Sigmoid colon (tissue), 4 donors: Measurements from ENCODE around the gene DCAF5.

Experiments used
- POLR2AphosphoS5 ChIP-seq, 4 donors: sonication (generic); formaldehyde crosslinking; IDR thresholded peaks; one replicate each; pipeline ENCODE4 v1.6.1; 2017; ENCODE audit warnings: antibody characterized with exemption in 4 of 4
- TF ChIP-seq, protein P1 (sequence below), 4 experiments: fragments of 450-650 bp in 3 of 4; fragments of 200-600 bp in 1 of 4; IDR thresholded peaks; one replicate each; pipeline ENCODE4 v1.5.1; 2016 to 2019; ENCODE audit warnings: antibody characterized with exemption in 4 of 4, mild to moderate bottlenecking in 3 of 4, moderate library complexity in 2 of 4

GRCh38 chr14:69006346-69006745 is 146.6 kb downstream of the DCAF5 start:
- TF ChIP-seq, protein P1, sequence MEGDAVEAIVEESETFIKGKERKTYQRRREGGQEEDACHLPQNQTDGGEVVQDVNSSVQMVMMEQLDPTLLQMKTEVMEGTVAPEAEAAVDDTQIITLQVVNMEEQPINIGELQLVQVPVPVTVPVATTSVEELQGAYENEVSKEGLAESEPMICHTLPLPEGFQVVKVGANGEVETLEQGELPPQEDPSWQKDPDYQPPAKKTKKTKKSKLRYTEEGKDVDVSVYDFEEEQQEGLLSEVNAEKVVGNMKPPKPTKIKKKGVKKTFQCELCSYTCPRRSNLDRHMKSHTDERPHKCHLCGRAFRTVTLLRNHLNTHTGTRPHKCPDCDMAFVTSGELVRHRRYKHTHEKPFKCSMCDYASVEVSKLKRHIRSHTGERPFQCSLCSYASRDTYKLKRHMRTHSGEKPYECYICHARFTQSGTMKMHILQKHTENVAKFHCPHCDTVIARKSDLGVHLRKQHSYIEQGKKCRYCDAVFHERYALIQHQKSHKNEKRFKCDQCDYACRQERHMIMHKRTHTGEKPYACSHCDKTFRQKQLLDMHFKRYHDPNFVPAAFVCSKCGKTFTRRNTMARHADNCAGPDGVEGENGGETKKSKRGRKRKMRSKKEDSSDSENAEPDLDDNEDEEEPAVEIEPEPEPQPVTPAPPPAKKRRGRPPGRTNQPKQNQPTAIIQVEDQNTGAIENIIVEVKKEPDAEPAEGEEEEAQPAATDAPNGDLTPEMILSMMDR (IDR thresholded peaks at IDR 0.05), result no peak
- no peak for TF ChIP-seq POLR2AphosphoS5 (IDR thresholded peaks at IDR 0.05)
